GM18873 (cell line): ENCODE results near the gene GTF2F1.
"Not testable (repeated sequence)": the region's sequence is repeated elsewhere in the genome, so short reads cannot be mapped to it uniquely, and the experiment has no call there.

ENCODE experiments used
- ATAC-seq: cut with Tn5 transposase; IDR thresholded peaks from one replicate; pipeline ENCODE4 v1.9.1; 2021; ENCODE audit warnings: mild to moderate bottlenecking, moderate library complexity, moderate number of reproducible peaks; ENCODE audit not compliant: unreplicated experiment, low FRiP score

The GTF2F1 gene

DNA sequence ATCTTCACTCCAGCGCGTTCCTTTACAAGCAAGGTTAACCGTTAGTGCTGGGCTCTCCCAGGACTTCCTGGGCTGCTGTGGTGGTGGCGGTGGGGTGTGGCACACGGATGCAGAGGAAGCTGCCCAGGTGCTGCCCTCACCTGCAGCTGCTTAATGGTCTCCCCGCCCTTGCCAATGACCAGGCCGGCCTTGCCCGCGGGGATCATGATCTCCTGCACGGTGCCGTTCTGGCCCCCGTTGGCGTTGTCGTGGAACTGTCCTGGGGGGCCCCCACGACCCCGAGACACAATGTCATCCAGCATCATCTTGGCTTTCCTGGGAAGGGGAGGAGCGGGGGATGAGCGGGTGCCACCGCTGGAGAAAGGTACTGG, 25.6 kb upstream of the GTF2F1 start:
- no peak for ATAC-seq

DNA sequence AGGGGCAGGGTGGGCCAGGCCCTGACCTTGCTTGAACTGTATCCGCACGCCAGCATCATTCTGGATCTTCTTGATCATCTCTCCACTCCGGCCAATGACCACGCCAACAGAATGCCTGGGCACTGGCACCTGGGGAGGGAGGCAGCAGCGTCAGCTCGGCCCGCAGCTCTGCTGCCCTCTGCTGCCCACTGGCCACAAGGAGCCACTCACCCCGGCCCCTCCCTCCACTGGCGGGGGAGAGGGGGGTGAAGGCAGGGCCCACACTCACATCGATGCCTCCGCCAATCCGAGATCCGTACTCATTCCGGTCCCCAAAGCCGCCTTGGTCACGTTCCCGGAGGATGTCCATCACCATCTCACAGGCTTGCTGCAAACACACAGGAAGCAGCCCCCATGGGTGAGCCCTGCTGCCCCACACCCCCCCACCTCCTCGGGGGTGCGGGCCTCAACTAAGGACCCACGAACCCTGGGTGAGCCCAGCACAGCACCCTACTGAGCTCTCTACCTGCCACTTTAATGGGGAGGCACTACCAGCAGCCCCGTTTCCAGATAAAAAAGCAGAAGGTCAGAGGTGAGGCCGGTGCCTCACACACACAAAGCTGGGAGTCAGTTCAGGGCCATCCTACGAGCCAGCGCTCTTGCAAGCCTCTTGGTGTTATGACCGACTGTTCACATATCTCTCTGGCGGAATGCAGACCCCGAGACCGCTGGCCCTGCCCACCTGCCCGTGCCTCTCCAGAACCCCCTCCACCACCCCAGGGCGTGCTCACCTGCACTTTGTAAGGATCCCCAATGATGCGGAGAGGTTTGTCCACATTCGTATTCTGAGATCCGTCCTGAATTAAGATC, 25.0 kb upstream of the GTF2F1 start:
- ATAC-seq, result no peak

DNA sequence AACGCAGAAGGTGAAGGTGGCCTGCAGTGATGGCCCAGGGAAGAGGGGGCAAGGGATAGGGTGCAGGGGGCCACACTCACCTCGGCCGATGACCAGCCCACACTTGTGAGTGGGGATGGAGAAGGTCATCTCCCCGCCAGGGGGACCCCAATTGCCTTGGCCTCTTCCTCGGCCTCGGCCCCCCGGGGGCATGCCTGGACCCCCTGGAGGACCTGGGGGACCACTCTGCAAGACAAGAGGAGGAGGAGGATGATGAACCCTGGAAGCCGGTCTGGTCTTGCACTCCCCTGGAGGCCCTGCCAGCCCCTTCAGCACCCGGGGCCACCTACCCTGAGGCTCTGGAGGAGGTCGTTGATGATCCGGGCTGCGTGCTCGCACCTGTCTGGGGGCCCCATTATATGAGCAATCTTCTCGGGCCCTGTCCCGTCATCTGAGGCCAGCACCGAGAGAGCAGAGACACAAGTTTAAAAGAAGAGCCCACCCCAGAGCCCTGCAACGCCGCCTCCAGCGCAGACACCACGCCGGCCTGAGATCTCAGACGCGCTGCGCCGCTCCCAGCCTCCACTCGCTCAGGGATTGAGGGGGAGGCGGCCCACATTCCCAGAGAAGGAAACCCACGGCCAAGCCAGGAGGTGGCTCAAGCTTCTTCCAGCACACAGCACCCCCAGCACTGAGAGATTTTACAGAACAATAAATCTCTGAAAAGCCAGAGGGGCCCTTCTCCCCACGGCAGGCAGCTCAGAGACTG, 23.9 kb upstream of the GTF2F1 start:
- ATAC-seq, result no peak

DNA sequence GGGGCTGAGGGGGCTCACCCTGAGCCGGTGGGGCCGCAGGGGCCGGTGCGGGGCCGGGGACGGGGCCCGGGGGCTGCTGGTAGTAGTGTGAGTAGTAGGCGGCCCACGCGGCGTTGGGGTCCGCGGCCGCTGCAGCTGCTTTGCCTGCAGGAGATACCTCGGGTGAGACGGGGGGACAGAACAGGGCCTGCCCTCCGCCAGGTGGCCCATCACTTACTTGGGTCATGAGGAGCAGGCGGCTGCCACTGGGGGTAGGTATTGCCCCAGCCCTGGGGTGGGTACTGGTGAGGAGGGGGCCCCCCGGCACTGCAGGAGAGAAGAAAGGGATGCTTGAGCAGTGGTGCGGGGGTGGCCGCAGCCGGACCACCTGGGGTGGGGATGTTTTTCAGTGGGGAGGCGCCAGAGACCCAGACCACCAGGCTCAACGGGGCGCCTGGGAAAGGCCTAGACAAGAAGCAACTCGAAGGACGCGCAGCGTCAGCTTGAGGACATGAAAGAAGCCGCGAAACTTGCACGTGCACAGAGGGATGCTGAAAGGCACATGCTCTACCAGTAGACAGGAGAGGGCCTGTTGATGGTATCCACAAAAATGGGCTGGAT, 22.7 kb upstream of the GTF2F1 start:
- ATAC-seq, result no peak

DNA sequence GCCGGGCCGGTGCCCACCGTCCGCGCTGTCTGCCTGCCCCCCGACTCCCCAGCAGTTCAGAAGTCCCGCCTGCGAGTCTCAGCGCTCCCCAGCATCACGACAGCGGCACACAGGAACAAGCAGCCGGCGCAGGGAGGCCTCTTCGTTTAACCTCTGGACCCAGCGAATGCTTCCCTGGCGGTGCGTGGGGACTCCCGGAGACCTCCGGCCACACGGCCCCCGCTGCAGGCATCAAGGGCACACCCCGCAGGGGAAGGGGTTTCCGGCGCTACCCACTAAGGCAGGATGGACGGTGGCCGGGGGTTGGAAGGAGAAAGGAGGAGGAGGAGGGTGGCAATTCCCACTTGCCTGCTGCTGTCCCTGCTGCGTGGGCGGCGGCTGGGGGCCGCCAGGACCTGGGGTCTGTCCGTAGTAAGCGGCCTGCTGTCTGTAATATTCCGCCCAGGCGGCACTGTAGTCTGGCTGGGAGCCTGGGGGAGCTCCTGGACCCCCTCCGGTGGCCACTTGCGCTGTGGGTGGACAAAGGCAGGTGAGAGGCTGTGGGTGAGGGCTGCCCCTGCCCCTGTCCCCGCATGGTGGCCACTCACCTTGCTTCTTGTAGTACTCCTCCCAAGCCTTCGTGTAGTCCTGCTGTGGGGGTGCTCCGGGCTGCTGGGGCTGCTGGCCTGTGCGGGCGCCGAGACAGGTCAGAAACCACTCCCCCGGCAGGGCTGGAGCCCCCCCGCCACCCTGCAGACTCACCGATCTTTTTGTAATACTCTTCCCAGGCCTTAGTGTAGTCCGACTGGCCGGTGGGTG, 22.0 kb upstream of the GTF2F1 start:
- no peak for ATAC-seq

DNA sequence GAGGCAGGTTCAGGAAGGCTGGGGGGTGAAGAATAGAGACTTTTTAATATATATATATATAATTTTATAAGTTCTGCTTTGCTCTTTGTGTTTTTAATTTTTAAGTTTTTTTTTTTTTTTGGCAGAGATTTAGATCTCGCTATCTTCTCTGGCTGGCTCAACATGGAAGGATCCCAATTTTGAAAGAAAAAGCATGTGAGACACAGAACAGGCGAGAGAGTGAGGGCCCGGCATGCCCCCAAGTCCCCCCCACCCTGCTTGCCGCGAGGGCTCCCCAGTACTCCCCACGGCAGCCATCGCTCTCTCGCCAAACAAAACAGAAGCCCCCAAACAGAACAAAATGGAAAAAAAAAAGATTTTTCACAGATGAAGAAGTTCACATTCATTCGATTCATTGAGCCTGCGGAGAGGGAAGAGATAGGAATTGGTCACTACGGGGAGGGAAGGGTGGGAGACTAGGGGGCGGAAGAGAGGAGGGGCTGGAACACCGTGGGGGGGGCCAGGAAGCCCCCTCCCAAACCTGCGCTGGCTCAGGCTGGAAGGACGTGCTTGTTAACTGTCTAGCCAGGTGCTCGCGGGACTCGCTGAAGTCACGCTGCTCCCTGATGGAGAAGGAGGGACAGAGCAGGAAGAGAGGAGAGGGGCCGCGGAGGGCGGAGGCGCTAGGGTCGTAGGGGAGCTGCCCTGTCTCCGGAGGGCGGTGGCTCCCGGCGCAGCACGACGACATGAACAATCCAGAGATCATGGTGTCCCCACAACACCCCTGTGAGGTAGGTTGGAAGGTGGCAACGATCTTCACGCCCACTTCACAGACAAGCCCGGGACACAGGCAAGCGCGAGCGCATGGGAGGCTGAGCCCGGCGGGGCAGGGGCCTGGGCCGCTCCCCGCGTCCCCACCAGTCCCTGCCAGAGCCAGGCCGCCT, 21.0 kb upstream of the GTF2F1 start:
- ATAC-seq, result no peak

DNA sequence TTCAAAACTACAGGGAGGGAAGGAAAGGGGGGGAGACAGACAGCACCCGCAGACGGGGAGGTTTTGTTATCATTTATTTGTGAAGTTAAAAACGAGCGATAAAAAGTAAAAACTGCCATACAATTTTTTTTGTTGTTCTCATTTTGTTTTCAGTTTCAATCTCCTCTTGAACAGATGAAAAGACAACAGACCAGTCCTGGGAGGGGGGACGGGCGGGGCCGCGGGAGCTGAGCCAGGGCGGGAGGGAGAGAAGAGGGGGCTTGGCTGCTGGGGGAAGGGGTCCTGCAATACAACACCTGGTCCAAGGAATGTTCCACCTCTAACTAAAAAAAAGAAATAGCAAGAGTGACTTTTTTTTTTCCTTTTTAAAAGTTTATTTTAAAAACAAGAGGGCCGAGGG, 20.3 kb upstream of the GTF2F1 start:
- ATAC-seq, result no peak

DNA sequence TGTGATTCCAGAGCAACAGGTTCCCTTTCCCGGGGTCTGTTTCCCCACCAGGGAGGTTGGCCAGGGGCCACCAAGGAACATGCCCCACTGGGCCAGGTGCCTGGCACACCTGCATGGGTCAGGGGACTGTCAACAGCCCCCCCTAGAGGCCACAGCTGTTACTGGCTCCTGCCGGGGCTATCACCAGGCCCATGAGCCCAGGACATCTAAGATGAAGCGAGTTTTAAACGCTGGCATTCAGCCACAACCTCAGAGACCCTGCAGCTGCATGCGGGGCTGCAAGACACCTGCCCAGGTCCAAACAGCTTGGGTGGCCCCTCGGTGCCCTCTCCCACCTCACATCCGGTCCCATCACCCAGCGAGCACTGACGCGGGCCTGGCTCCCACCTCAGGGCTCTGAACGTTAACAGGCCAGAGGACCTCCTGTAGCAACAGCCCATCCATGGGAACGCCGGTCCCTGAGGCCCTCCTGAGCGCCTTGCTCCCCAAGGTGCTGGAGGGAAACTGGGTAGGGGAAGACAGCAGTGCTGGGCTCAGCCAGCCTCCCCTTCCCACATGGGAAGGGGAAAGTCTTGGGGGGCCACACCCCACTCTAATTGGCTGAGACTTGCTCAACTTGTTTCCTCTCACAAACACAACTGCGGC, 19.6 kb upstream of the GTF2F1 start:
- ATAC-seq, result no peak

DNA sequence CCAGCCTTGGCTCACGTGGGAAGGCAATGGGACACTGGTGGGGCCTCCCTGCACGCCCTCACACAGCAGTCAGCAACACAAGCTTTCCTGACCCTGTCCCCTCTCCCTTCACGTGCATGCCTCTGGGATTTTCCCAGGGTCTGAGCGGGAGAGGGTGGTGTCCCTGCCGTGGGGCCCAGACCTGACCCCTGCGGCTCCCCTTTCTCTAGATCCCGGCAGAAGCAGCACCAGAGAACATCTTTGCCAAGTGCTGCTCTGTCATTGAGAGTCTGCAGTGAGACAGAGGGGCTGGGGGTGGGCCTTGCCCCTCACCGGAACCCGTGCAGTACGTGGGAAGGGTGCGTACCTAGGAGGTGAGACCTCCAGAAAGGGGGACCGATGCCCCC, 19.1 kb upstream of the GTF2F1 start:
- no peak for ATAC-seq

DNA sequence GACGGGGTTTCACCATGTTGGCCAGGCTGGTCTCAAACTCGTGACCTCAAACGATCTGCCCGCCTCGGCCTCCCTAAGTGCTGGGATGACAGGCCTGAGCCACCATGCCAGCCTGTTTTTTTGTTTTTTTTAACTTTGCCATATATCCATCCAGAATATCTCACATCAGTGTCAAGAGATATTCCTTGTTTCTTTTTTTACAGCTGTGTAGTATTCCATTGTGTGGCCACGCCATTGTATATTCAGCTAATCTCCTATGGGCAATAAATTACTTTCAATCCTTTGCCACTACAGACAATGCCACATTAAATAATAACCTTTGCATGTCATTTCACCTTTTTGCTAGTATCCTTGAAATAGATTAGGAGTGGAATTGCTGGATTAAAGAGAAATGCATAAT, 16.4 kb upstream of the GTF2F1 start:
- no peak for ATAC-seq

DNA sequence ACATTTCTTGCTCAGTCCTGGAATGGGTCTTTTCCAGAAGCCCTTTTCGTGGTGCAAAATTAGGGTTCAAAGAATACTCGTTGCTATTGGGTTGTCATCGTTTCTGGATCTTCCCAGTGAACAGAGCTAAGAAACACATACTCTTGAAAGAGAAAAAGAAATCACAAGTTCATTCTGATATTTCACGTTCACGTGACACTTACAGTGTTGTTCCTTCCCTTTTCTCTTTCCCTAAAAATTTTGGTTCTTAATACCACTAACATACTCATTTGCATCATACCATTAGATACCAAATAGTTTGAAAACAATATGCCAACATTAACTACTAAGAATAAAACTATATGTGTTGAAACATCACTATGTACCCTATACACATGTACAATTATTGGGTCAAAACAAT, 13.4 kb upstream of the GTF2F1 start:
- ATAC-seq, result no peak

DNA sequence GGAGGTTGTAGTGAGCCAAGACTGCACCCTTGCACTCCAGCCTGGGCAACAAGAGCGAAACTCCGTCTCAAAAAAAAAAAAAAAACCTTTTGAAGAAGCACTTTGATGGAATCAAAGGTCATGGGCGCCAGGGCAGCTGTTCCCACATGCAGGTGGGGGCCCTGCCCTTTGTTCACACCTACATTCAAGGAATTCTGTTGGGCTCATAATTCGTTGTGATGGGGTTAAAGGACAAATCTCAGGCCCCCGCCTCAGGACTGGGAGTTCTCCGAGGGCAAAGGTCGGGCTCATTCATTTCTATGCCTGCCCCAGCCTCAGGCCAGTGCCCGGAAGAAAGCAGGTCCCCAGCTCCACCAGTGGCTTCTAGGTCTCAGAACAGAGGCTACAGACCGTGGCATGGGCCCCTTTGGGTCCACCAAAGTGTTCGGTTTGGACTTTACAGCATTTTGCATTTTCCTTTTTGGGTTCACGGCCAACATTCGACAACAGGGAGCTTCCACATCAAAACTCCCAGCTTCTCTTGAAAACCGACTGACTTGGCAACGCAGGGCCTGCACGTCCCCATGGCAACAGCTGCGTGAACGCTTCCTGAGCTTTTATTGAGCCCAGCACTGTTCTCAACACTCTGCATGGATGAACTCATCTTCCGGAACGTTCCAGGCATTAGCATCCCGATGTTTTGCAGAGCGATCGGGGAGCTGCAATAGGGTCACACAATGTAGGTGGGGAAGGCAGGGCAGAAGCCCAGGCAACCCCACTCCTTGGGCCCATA, 10.1 kb upstream of the GTF2F1 start:
- no peak for ATAC-seq

DNA sequence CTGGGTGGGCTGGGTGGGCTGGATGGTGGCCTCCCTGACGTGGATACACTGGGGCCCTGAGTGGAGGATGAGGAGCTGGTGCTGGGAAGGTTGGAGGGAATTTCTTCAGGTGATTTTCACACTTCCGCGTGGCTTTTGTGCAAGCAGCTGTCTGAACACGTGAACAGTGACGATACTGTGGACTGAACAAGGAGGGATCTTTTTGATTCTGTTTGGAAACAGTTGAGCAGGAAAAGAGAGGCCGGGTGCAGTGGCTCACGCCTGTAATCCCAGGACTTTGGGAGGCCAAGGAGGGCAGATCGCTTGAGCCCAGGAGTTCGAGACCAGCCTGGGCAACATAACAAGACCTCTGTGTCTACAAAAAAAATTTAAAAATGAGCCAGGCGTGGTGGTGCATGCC, 9.1 kb upstream of the GTF2F1 start:
- no peak for ATAC-seq

DNA sequence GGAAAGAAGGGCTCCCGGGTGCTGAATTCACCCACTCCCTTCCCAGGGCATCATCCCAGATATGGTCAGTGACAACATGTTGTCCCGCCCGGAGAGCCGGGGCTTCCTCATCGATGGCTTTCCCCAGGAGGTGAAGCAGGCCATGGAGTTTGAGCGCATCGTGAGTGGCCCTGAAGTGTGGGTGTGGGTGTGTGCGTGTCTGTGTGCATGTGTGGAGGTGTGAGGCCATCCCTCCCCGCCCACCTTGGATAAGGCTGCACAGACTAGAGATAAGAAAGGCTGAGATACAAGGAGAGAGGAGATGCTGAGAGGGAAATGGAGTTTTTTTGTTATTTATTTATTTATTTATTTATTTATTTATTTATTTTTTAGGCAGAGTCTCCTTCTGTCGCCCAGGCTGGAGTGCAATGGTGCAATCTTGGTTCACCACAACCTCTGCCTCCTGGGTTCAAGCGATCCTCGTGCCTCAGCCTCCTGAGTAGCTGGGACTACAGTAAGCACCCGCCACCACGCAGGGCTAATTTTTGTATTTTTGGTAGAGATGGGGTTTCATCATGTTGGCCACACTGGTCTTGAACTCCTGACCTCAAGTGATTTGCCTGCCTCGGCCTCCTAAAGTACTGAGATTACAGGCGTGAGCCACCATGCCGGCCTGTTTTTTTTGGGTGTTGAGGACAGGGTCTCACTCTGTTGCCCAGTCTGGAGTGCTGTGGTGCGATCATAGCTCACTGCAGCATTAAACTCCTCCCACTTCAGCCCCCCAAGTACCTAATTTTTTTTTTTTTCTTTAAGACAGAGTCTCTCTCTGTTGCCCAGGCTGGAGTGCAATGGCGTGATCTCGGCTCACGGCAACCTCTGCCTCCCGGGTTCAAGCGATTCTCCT, 7.3 kb upstream of the GTF2F1 start:
- not testable (repeated sequence) for ATAC-seq

DNA sequence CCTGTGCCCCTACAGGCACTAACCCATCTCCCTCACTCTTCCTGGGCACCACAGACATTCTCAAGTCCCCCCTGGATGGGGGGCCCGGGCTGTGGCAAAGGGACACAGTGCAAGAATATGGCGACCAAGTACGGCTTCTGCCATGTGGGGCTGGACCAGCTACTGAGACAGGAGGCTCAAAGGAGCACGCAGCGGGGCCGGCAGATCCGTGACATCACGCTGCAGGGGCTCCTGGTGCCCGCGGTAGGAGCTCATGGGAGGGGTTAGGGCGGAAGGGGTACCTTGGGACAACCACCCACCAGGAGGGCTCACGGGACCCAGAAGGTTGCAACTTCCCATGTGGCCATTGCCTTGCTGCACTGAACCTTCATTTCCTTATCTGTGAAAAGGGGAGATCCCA, 3.3 kb upstream of the GTF2F1 start:
- ATAC-seq, result no peak

DNA sequence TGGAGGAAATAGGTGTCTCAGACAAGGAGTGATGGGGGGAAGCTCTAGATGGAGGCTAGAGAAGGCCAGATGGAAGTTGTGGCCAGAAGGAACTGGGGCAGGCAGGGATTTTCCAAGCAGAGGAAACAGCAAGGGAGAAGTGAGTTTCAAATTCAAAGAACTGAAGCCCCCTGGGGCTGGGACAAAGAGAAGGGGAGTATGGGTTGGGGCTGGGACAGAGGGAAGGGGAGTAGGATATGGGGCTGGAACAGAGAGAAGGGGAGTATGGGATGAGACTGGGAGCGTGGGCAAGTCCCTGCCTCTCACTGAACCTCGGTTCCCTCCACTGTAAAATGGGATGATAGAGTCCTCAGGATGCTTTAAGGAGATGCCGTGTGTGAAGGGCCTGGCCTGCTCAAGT, 1.9 kb upstream of the GTF2F1 start:
- ATAC-seq, result no peak

DNA sequence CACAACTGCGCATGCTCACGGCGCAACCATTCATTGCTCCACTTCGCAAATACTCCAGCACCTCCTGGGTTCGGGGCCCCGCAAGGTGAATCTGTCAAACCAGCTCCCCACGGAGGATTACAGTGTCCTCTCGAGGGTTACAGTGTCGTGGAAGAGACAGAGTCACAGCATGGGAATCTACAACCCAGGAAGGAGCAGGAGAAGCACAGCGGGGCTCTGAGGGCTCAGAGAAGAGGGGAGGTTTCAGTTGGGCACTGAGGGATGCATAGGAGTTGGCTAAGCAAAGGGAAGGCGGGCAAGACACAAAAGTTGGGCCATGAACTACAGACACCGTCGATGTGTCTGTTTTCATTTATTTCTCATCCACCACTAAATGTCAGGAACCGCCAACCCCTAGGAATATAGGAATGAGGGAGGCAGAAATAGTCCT, 1.0 kb upstream of the GTF2F1 start:
- ATAC-seq, result no peak
